DND-41 (cell line): ENCODE measurements around the gene FOLR3.

Source experiments
- ATAC-seq: fragments of 200-7000 bp; cut with Tn5 transposase; 3 replicates; pipeline ENCODE4 v1.9.1; 2021; ENCODE audit warnings: low read depth; ENCODE audit not compliant: insufficient read depth
- DNase-seq: peaks from one replicate; pipeline ENCODE4 v3.0.0-alpha.2; 2020
- H2AFZ ChIP-seq: 2 replicates; pipeline ENCODE4 v1.6.0; 2012; ENCODE audit warnings: low read depth, low read length
- H3K27ac ChIP-seq: 2 replicates; pipeline ENCODE4 v1.5.1; 2012; ENCODE audit warnings: low read length, inconsistent platforms
- H3K27me3 ChIP-seq: fragments of 200-600 bp; sonication (generic); 2 replicates; pipeline ENCODE4 v1.6.0; 2012; ENCODE audit warnings: low read length, mild to moderate bottlenecking, inconsistent platforms; ENCODE audit not compliant: insufficient read depth, poor library complexity
- H3K36me3 ChIP-seq: 2 replicates; pipeline ENCODE4 v1.5.1; 2012; ENCODE audit warnings: low read length, inconsistent platforms; ENCODE audit not compliant: insufficient read depth
- H3K4me1 ChIP-seq: 2 replicates; pipeline ENCODE4 v1.5.1; 2012; ENCODE audit warnings: mild to moderate bottlenecking, low read length; ENCODE audit not compliant: insufficient read depth
- H3K4me2 ChIP-seq: 2 replicates; pipeline ENCODE4 v1.6.0; 2012; ENCODE audit warnings: mild to moderate bottlenecking, moderate library complexity, low read length, inconsistent platforms; ENCODE audit not compliant: insufficient read depth
- H3K4me3 ChIP-seq, 2 experiments: fragments of 200-600 bp in 1 of 2; shearing (Covaris generic) in 1 of 2; 2 replicates each; pipeline ENCODE4 v1.5.1; 2012 to 2016; ENCODE audit warnings: inconsistent platforms in 2 of 2, low read length in 2 of 2, mild to moderate bottlenecking in 2 of 2, low read depth in 1 of 2, moderate library complexity in 1 of 2
- H3K79me2 ChIP-seq: 2 replicates; pipeline ENCODE4 v1.6.0; 2012; ENCODE audit warnings: low read length, inconsistent platforms; ENCODE audit not compliant: insufficient read depth
- H3K9ac ChIP-seq: 2 replicates; pipeline ENCODE4 v1.6.0; 2012; ENCODE audit warnings: low read depth, mild to moderate bottlenecking, inconsistent platforms, low read length, moderate library complexity
- H3K9me3 ChIP-seq: 2 replicates; pipeline ENCODE4 v1.5.1; 2012; ENCODE audit warnings: low read length, moderate library complexity, mild to moderate bottlenecking, inconsistent platforms; ENCODE audit not compliant: insufficient read depth, severe bottlenecking
- H4K20me1 ChIP-seq: 2 replicates; pipeline ENCODE4 v1.6.0; 2012; ENCODE audit warnings: low read length; ENCODE audit not compliant: insufficient read depth
- EZH2 ChIP-seq: IDR thresholded peaks from 3 replicates; pipeline ENCODE4 v1.6.1; 2012; ENCODE audit warnings: borderline replicate concordance, low read depth, mild to moderate bottlenecking, moderate library complexity, low read length, inconsistent platforms; ENCODE audit not compliant: severe bottlenecking
- TF ChIP-seq, protein P1 (sequence below): IDR thresholded peaks from 2 replicates; pipeline ENCODE4 v1.5.1; 2012; ENCODE audit warnings: borderline replicate concordance, low read length, moderate library complexity, mild to moderate bottlenecking; ENCODE audit not compliant: poor library complexity, severe bottlenecking; ENCODE audit errors: extremely low read depth

Gene FOLR3

DNA sequence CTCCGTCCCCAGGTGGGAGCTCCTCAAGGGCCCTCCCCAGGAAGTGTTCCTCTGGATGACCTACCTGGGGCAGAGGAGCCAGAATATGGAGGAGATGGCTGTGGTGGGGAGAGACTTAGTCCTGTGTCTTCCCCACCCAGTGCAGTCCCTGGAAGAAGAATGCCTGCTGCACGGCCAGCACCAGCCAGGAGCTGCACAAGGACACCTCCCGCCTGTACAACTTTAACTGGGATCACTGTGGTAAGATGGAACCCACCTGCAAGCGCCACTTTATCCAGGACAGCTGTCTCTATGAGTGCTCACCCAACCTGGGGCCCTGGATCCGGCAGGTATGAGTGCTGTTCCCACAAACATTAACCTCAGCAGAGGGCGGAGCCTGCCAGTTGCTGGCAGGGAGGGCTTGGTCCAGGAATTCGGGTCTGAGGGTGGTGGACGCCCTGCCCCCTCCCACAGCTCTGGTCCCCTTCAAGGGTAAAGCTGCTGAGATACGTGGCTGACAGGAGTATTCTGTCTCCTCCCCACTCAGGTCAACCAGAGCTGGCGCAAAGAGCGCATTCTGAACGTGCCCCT lies 3.4 kb downstream of the FOLR3 start:
- Histone ChIP-seq H3K4me3 (no peak overlapping the region), H3K9ac (no peak overlapping the region), H3K9me3 (no peaks in the 10 kb centered on the region), H3K79me2 (no peaks in the 10 kb centered on the region), H3K27me3 (peaks cover 5% of the 10 kb centered on the region), H3K4me2 (no peak overlapping the region), H4K20me1 (no peaks in the 10 kb centered on the region), H3K27ac (no peak overlapping the region), H3K4me1 (peaks cover 2% of the 10 kb centered on the region; the same call in 1 of the 2 replicates), H3K36me3 (no peaks in the 10 kb centered on the region), H2AFZ (no peak overlapping the region)
- DNase-seq (no peak), ATAC-seq (no peak)
- TF ChIP-seq EZH2: no peak
- TF ChIP-seq, protein P1, sequence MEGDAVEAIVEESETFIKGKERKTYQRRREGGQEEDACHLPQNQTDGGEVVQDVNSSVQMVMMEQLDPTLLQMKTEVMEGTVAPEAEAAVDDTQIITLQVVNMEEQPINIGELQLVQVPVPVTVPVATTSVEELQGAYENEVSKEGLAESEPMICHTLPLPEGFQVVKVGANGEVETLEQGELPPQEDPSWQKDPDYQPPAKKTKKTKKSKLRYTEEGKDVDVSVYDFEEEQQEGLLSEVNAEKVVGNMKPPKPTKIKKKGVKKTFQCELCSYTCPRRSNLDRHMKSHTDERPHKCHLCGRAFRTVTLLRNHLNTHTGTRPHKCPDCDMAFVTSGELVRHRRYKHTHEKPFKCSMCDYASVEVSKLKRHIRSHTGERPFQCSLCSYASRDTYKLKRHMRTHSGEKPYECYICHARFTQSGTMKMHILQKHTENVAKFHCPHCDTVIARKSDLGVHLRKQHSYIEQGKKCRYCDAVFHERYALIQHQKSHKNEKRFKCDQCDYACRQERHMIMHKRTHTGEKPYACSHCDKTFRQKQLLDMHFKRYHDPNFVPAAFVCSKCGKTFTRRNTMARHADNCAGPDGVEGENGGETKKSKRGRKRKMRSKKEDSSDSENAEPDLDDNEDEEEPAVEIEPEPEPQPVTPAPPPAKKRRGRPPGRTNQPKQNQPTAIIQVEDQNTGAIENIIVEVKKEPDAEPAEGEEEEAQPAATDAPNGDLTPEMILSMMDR: no peak

DNA sequence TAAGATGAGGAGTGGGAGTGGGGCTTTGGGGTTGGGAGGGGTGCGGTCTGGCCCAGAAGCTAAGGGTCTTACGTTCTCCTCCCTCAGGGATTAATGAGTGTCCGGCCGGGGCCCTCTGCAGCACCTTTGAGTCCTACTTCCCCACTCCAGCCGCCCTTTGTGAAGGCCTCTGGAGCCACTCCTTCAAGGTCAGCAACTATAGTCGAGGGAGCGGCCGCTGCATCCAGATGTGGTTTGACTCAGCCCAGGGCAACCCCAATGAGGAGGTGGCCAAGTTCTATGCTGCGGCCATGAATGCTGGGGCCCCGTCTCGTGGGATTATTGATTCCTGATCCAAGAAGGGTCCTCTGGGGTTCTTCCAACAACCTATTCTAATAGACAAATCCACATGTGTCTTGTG lies 4.0 kb downstream of the FOLR3 start:
- Histone ChIP-seq H3K79me2 (no peaks in the 10 kb centered on the region), H3K36me3 (no peaks in the 10 kb centered on the region), H2AFZ (no peak overlapping the region), H4K20me1 (no peaks in the 10 kb centered on the region), H3K27me3 (peaks cover 5% of the 10 kb centered on the region), H3K4me1 (peaks cover 3% of the 10 kb centered on the region; the same call in 1 of the 2 replicates), H3K27ac (no peak overlapping the region), H3K4me3 (no peak overlapping the region), H3K9me3 (no peaks in the 10 kb centered on the region), H3K4me2 (no peak overlapping the region), H3K9ac (no peak overlapping the region)
- TF ChIP-seq EZH2: no peak
- TF ChIP-seq, protein P1: no peak
- no peak for DNase-seq
- ATAC-seq: no peak

DNA sequence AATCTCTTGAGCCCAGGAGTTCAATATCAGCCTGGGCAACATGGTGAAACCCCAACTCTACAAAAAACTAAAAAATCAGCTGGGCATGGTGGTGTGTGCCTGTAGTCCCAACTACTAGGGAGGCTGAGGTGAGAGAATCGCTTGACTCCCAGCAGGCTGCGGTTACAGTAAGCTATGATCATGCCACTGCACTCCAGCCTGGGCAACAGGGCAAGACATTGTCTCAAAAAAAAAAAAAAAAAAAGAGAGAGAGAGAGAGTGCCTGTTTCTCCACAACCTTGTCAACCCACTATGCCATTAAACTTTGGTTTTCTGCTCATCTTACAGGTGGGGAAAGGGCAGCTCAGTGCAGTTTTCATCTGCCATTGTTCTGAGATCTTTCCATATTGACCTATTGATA lies 5.1 kb downstream of the FOLR3 start:
- Histone ChIP-seq H3K9ac (no peak overlapping the region), H3K9me3 (no peaks in the 10 kb centered on the region), H3K79me2 (no peaks in the 10 kb centered on the region), H4K20me1 (no peaks in the 10 kb centered on the region), H3K4me3 (no peak overlapping the region), H3K36me3 (no peaks in the 10 kb centered on the region), H3K27ac (no peak overlapping the region), H3K4me1 (peaks cover 3% of the 10 kb centered on the region; the same call in 1 of the 2 replicates), H3K4me2 (no peak overlapping the region), H2AFZ (no peak overlapping the region), H3K27me3 (peaks cover 5% of the 10 kb centered on the region)
- ATAC-seq: no peak
- no peak for DNase-seq
- TF ChIP-seq EZH2: no peak
- TF ChIP-seq, protein P1: no peak
